Transverse colon (tissue), 4 donors: ENCODE results near the gene WDSUB1.

Experiments
- CTCF ChIP-seq, 5 experiments: fragments of 200-600 bp in 3 of 5; fragments of 450-650 bp in 2 of 5; sonication (generic) in 3 of 5; IDR thresholded peaks; 1 replicate in 2 of 5; 2 replicates in 3 of 5; pipeline ENCODE4 v1.5.1; 2016 to 2017; ENCODE audit warnings: antibody characterized with exemption in 5 of 5, inconsistent platforms in 3 of 5, mild to moderate bottlenecking in 2 of 5, moderate library complexity in 1 of 5
- POLR2A ChIP-seq: fragments of 450-650 bp; IDR thresholded peaks from one replicate; pipeline ENCODE4 v1.6.1; 2016; ENCODE audit warnings: antibody characterized with exemption, mild to moderate bottlenecking, moderate library complexity
- POLR2AphosphoS5 ChIP-seq, 3 donors: sonication (generic); formaldehyde crosslinking; IDR thresholded peaks; one replicate each; pipeline ENCODE4 v1.6.1; 2016; ENCODE audit warnings: antibody characterized with exemption in 3 of 3

GRCh38 chr2:159270744-159271379, 15.6 kb downstream of the WDSUB1 start:
- TF ChIP-seq POLR2A (no peak), CTCF (IDR thresholded peaks at IDR 0.05) (no peak), POLR2AphosphoS5 (IDR thresholded peaks at IDR 0.05) (no peak)
